Keratinocyte (primary cell): ENCODE measurements around the gene DPYSL5. TPM values are rescaled to one million over a fixed set of nuclear protein-coding genes. Genes with fewer than 3 reads are reported as not detected.

Source experiments
- DNase-seq: peaks from one replicate; pipeline ENCODE4 v3.0.0-alpha.2; 2011; ENCODE audit warnings: low read depth, missing footprints, low spot score
- FAIRE-seq: peaks from 2 replicates; lab custom pipeline; 2011; peaks lifted over from hg19 to GRCh38; lab: Jason Lieb, UNC
- H2AFZ ChIP-seq: 2 replicates; pipeline ENCODE4 v1.6.0; 2012; ENCODE audit warnings: low read length, control low read depth, inconsistent platforms; ENCODE audit not compliant: control insufficient read depth
- H3K27ac ChIP-seq: 2 replicates; pipeline ENCODE4 v1.5.1; 2011; ENCODE audit warnings: low read length; ENCODE audit not compliant: control insufficient read depth, insufficient read depth
- H3K27me3 ChIP-seq: 3 replicates; pipeline ENCODE4 v1.6.0; 2011; ENCODE audit warnings: low read length; ENCODE audit not compliant: control insufficient read depth, insufficient read depth; ENCODE audit errors: extremely low read depth
- H3K36me3 ChIP-seq, 2 experiments: 2 replicates in 1 of 2; 3 replicates in 1 of 2; pipeline ENCODE4 v1.5.1; 2011; ENCODE audit warnings: low read length in 2 of 2, mild to moderate bottlenecking in 1 of 2; ENCODE audit not compliant: control insufficient read depth in 2 of 2, insufficient read depth in 2 of 2; ENCODE audit errors: extremely low read depth in 1 of 2
- H3K4me1 ChIP-seq: 3 replicates; pipeline ENCODE4 v1.5.1; 2011; ENCODE audit warnings: low read length; ENCODE audit not compliant: control insufficient read depth, insufficient read depth; ENCODE audit errors: extremely low read depth
- H3K4me2 ChIP-seq: 3 replicates; pipeline ENCODE4 v1.6.0; 2011; ENCODE audit warnings: low read depth, low read length; ENCODE audit not compliant: control insufficient read depth, insufficient read depth; ENCODE audit errors: extremely low read depth
- H3K4me3 ChIP-seq, 3 experiments: fragments of 200-600 bp in 1 of 3; sonication (generic) in 1 of 3; 2 replicates in 2 of 3; 3 replicates in 1 of 3; pipeline ENCODE4 v1.5.1; 2011 to 2016; ENCODE audit warnings: low read length in 3 of 3, mild to moderate bottlenecking in 3 of 3, control low read depth in 2 of 3, inconsistent platforms in 1 of 3, low read depth in 1 of 3, mixed read lengths in 1 of 3, mixed run types in 1 of 3, moderate library complexity in 1 of 3; ENCODE audit not compliant: control insufficient read depth in 2 of 3, insufficient read depth in 2 of 3; ENCODE audit errors: extremely low read depth in 1 of 3
- H3K79me2 ChIP-seq: 2 replicates; pipeline ENCODE4 v1.6.0; 2012; ENCODE audit warnings: low read length; ENCODE audit not compliant: control insufficient read depth, insufficient read depth
- H3K9ac ChIP-seq: 3 replicates; pipeline ENCODE4 v1.6.0; 2011; ENCODE audit warnings: low read length; ENCODE audit not compliant: control insufficient read depth, insufficient read depth; ENCODE audit errors: extremely low read depth
- H3K9me1 ChIP-seq: 3 replicates; pipeline ENCODE4 v1.6.0; 2011; ENCODE audit warnings: low read length; ENCODE audit not compliant: control insufficient read depth, insufficient read depth; ENCODE audit errors: extremely low read depth
- H3K9me3 ChIP-seq: 2 replicates; pipeline ENCODE4 v1.5.1; 2012; ENCODE audit warnings: low read depth, low read length; ENCODE audit not compliant: control insufficient read depth
- H4K20me1 ChIP-seq: 3 replicates; pipeline ENCODE4 v1.6.0; 2011; ENCODE audit warnings: low read length; ENCODE audit not compliant: control insufficient read depth, insufficient read depth; ENCODE audit errors: extremely low read depth
- CTCF ChIP-seq, 3 experiments: IDR thresholded peaks in 1 of 3; conservative IDR thresholded peaks in 1 of 3; optimal IDR thresholded peaks in 1 of 3; 2 replicates in 2 of 3; 3 replicates in 1 of 3; pipeline versions ENCODE3 to v1.5.1; 2011; ENCODE audit warnings: low read length in 3 of 3, mild to moderate bottlenecking in 3 of 3, moderate library complexity in 2 of 3, control low read depth in 1 of 3, inconsistent platforms in 1 of 3; ENCODE audit not compliant: insufficient read depth in 2 of 3; ENCODE audit errors: extremely low read depth in 1 of 3
- EZH2 ChIP-seq: IDR thresholded peaks from one replicate; pipeline ENCODE4 v1.6.1; 2012; ENCODE audit warnings: inconsistent platforms, mild to moderate bottlenecking, low read length, moderate library complexity
- dilution Hi-C: fragments of 300-500 bp; cut with MboI; formaldehyde crosslinking; loops from one replicate; pipeline ENCODE4 v1.7.0; 2020; ENCODE audit warnings: low sequenced_read_pairs; ENCODE audit not compliant: extremely low pct_ligation_motif_present
- polyA plus RNA-seq, 5 experiments: library from polyadenylated mRNA; depleted of rRNA in 3 of 5; stranded (reverse) in 3 of 5; stranded (forward) in 1 of 5; unstranded in 1 of 5; fragments of >200 nt; gene quantifications; 1 replicate in 1 of 5; 2 replicates in 3 of 5; 3 replicates in 1 of 5; pipeline versions ENCODE4 v1.2.1 to v1.2.3, GENCODE V29; 2011 to 2012; ENCODE audit warnings: missing spikeins in 2 of 5, low read depth in 1 of 5, low replicate concordance in 1 of 5

The DPYSL5 gene
- polyA plus RNA-seq, 1 donor (not counting 4 experiments of a cell fraction or from before 2014, with no cell fraction given) = not detected

GRCh38 chr2:26877276-26877675 is 29.3 kb downstream of the DPYSL5 start:
- H3K4me3 ChIP-seq = no peak overlapping the region
- no peak overlapping the region for H3K9ac ChIP-seq
- dilution Hi-C loops = no loop called here
- TF ChIP-seq CTCF (optimal IDR thresholded peaks at IDR 0.05 in 1 of 3, IDR thresholded peaks at IDR 0.05 in 1 of 3, conservative IDR thresholded peaks at IDR 0.05 in 1 of 3; ENCODE audit: extremely low read depth in 1 of 3, insufficient read depth in 2 of 3, low read length in 3 of 3) = no peak
- TF ChIP-seq EZH2 = no peak
- no peaks in the 10 kb centered on the region for H3K79me2 ChIP-seq
- H4K20me1 ChIP-seq = no peaks in the 10 kb centered on the region
- DNase-seq (no peak), FAIRE-seq (no peak)
- H3K9me1 ChIP-seq = no peaks in the 10 kb centered on the region
- H3K36me3 ChIP-seq = no peaks in the 10 kb centered on the region
- H3K4me1 ChIP-seq = no peaks in the 10 kb centered on the region
- H3K9me3 ChIP-seq = no peaks in the 10 kb centered on the region
- H3K27ac ChIP-seq = no peak overlapping the region
- H3K27me3 ChIP-seq = peaks cover 26% of the 10 kb centered on the region
- no peak overlapping the region for H3K4me2 ChIP-seq
- H2AFZ ChIP-seq = no peak overlapping the region

GRCh38 chr2:26880161-26880560 is 32.2 kb downstream of the DPYSL5 start:
- H3K79me2 ChIP-seq = no peaks in the 10 kb centered on the region
- H3K9ac ChIP-seq = no peak overlapping the region
- DNase-seq (no peak), FAIRE-seq (no peak)
- no peaks in the 10 kb centered on the region for H3K9me1 ChIP-seq
- no peak overlapping the region for H3K27ac ChIP-seq
- H3K4me3 ChIP-seq = no peak overlapping the region
- no peaks in the 10 kb centered on the region for H3K36me3 ChIP-seq
- peaks cover 15% of the 10 kb centered on the region for H3K27me3 ChIP-seq
- H2AFZ ChIP-seq = no peak overlapping the region
- TF ChIP-seq CTCF (optimal IDR thresholded peaks at IDR 0.05 in 1 of 3, IDR thresholded peaks at IDR 0.05 in 1 of 3, conservative IDR thresholded peaks at IDR 0.05 in 1 of 3; ENCODE audit: extremely low read depth in 1 of 3, insufficient read depth in 2 of 3, low read length in 3 of 3) (no peak), EZH2 (no peak)
- H3K9me3 ChIP-seq = no peaks in the 10 kb centered on the region
- H4K20me1 ChIP-seq = no peaks in the 10 kb centered on the region
- dilution Hi-C loops = no loop called here
- no peak overlapping the region for H3K4me2 ChIP-seq
- H3K4me1 ChIP-seq = no peaks in the 10 kb centered on the region
